Small intestine (tissue), 7 donors: Measurements from ENCODE around the gene ZSCAN10. TPM values are rescaled to one million over a fixed set of nuclear protein-coding genes. Genes with fewer than 3 reads are reported as not detected.

ENCODE experiments used
- DNase-seq, 2 donors: peaks; one replicate each; pipeline versions ENCODE4 v3.0.0 to v3.0.0-alpha.2; 2013
- FAIRE-seq: peaks from 2 replicates; lab custom pipeline; 2012; peaks lifted over from hg19 to GRCh38; lab: Jason Lieb, UNC
- H3K27ac ChIP-seq, 3 donors: one replicate each; pipeline ENCODE4 v1.5.1; 2013; ENCODE audit warnings: low read length in 2 of 3, mild to moderate bottlenecking in 2 of 3, control low read depth in 1 of 3, inconsistent platforms in 1 of 3, low read depth in 1 of 3, moderate library complexity in 1 of 3
- H3K27me3 ChIP-seq, 3 donors: one replicate each; pipeline ENCODE4 v1.6.1; 2013; ENCODE audit warnings: low read length in 3 of 3, inconsistent platforms in 1 of 3; ENCODE audit not compliant: control insufficient read depth in 3 of 3, insufficient read depth in 3 of 3
- H3K36me3 ChIP-seq, 3 donors: one replicate each; pipeline ENCODE4 v1.6.1; 2013; ENCODE audit warnings: low read length in 3 of 3, inconsistent platforms in 1 of 3, low read depth in 1 of 3, mild to moderate bottlenecking in 1 of 3, moderate library complexity in 1 of 3; ENCODE audit not compliant: control insufficient read depth in 3 of 3, insufficient read depth in 2 of 3
- H3K4me1 ChIP-seq, 3 donors: one replicate each; pipeline ENCODE4 v1.6.1; 2013; ENCODE audit warnings: low read length in 2 of 3, inconsistent platforms in 1 of 3, low read depth in 1 of 3, mild to moderate bottlenecking in 1 of 3, moderate library complexity in 1 of 3; ENCODE audit not compliant: control insufficient read depth in 3 of 3, insufficient read depth in 2 of 3
- H3K4me3 ChIP-seq, 3 donors: one replicate each; pipeline ENCODE4 v1.5.1; 2013; ENCODE audit warnings: low read length in 3 of 3, control low read depth in 1 of 3, inconsistent platforms in 1 of 3, low read depth in 1 of 3, mild to moderate bottlenecking in 1 of 3, moderate library complexity in 1 of 3
- H3K9me3 ChIP-seq, 2 donors: one replicate each; pipeline ENCODE4 v1.6.1; 2013; ENCODE audit warnings: low read depth in 1 of 2, low read length in 1 of 2; ENCODE audit not compliant: control insufficient read depth in 2 of 2, insufficient read depth in 1 of 2
- WGBS, 3 donors: extraction: QIAGEN DNeasy Blood & Tissue Kit; methylation state at CpG; one replicate each; pipeline ENCODE4 v1.1.7; 2013; 5-methylcytosine and 5-hydroxymethylcytosine counted together
- polyA plus RNA-seq, 4 donors: library from polyadenylated mRNA; stranded (reverse) in 3 of 4; unstranded in 1 of 4; fragments of 200-250 nt in 3 of 4; fragments of 120-200 nt in 1 of 4; gene quantifications; one replicate each; pipeline versions ENCODE4 v1.2.1 to v1.2.3, GENCODE V29; 2013
- donor health status: healthy with polysubstance abuse.
- donor health status: control.
- donor health status: control.
- donor health status: Bipolar disorder and iron deficiency.
- donor health status: healthy.

Gene ZSCAN10
- polyA plus RNA-seq, 4 donors: 0.03 to 0.46 TPM; not detected in 2

- Histone ChIP-seq H3K27ac (peak overlapping the region in 1 of 3 donors; percentile 68), H3K4me1 (peaks cover 7 to 52% (median 10%) of the 10 kb centered on the region in 3 donors), H3K9me3 (no peaks in the 10 kb centered on the region), H3K4me3 (no peak overlapping the region), H3K36me3 (peaks cover 0 to 22% (median 6%) of the 10 kb centered on the region in 3 donors), H3K27me3 (no peaks in the 10 kb centered on the region)
- WGBS, 3 donors: 95 to 96% (median 96%) methylated on average over 8 of the region's 8 CpGs
- FAIRE-seq: no peak
- peak in 1 of 2 donors; percentile 67 for DNase-seq
These were observed 35.3 kb downstream of the ZSCAN10 start for GRCh38 chr16:3063625-3064386.

GRCh38 chr16:3062553-3062952, 36.5 kb downstream of the ZSCAN10 start:
- WGBS, 3 donors: 89 to 94% (median 93%) methylated on average over 6 of the region's 6 CpGs
- Histone ChIP-seq H3K4me1 (peaks cover 4 to 45% (median 10%) of the 10 kb centered on the region in 3 donors), H3K36me3 (peaks cover 0 to 10% (median 2%) of the 10 kb centered on the region in 3 donors), H3K27me3 (no peaks in the 10 kb centered on the region), H3K9me3 (no peaks in the 10 kb centered on the region), H3K27ac (no peak overlapping the region), H3K4me3 (no peak overlapping the region)
- FAIRE-seq (no peak), DNase-seq (no peak)

- H3K27ac ChIP-seq: peak overlapping the region in 1 of 3 donors; percentile 95
- 78 to 85% (median 84%) methylated on average over 14 of the region's 14 CpGs for WGBS, 3 donors
- FAIRE-seq: no peak
These were observed 38.6 kb downstream of the ZSCAN10 start for GRCh38 chr16:3060339-3061127.

GRCh38 chr16:3059723-3060242, 39.3 kb downstream of the ZSCAN10 start:
- peaks cover 4 to 28% (median 7%) of the 10 kb centered on the region in 3 donors for H3K4me1 ChIP-seq

More at GRCh38 chr16:3060339-3061127, 38.6 kb downstream of the ZSCAN10 start:
- Histone ChIP-seq H3K4me1 (peaks cover 4 to 35% (median 10%) of the 10 kb centered on the region in 3 donors), H3K4me3 (no peak overlapping the region), H3K36me3 (peaks cover 0 to 4% (median 0%) of the 10 kb centered on the region in 3 donors), H3K9me3 (no peaks in the 10 kb centered on the region), H3K27me3 (no peaks in the 10 kb centered on the region)
- no peak for DNase-seq

GRCh38 chr16:3059041-3059722, 39.9 kb downstream of the ZSCAN10 start:
- Histone ChIP-seq H3K9me3 (no peaks in the 10 kb centered on the region), H3K4me3 (peak overlapping the region; percentile 88 to 94 (median 90)), H3K36me3 (peaks cover 0 to 10% (median 0%) of the 10 kb centered on the region in 3 donors), H3K4me1 (peaks cover 4 to 23% (median 4%) of the 10 kb centered on the region in 3 donors), H3K27ac (peak overlapping the region; percentile 90 to 95 (median 92)), H3K27me3 (no peaks in the 10 kb centered on the region)
- DNase-seq (peak; percentile 88 to 96), FAIRE-seq (no peak)
- 0 to 1% (median 0%) methylated on average over 39 to 67 of the region's 67 CpGs for WGBS, 3 donors

More at GRCh38 chr16:3059723-3060242, 39.3 kb downstream of the ZSCAN10 start:
- WGBS, 3 donors: 48 to 52% (median 52%) methylated on average over 9 of the region's 9 CpGs
- no peak for FAIRE-seq
- peak overlapping the region; percentile 90 to 95 (median 92) for H3K27ac ChIP-seq
- DNase-seq: no peak
- H3K36me3 ChIP-seq: peaks cover 0 to 8% (median 0%) of the 10 kb centered on the region in 3 donors
- no peaks in the 10 kb centered on the region for H3K27me3 ChIP-seq
- H3K4me3 ChIP-seq: peak overlapping the region; percentile 48 to 94 (median 88)
- no peaks in the 10 kb centered on the region for H3K9me3 ChIP-seq

- 2 to 5% (median 3%) methylated on average over 44 to 77 of the region's 77 CpGs for WGBS, 3 donors
- no peak for FAIRE-seq
These were observed 40.7 kb downstream of the ZSCAN10 start for GRCh38 chr16:3058139-3059030.

More at GRCh38 chr16:3058139-3059030, 40.7 kb downstream of the ZSCAN10 start:
- peaks cover 4 to 16% (median 4%) of the 10 kb centered on the region in 3 donors for H3K4me1 ChIP-seq
- H3K9me3 ChIP-seq: no peaks in the 10 kb centered on the region
- H3K36me3 ChIP-seq: peaks cover 0 to 14% (median 0%) of the 10 kb centered on the region in 3 donors
- DNase-seq: peak; percentile 65 to 80
- H3K4me3 ChIP-seq: peak overlapping the region; percentile 88 to 94 (median 90)
- H3K27ac ChIP-seq: peak overlapping the region; percentile 52 to 81 (median 77)
- no peaks in the 10 kb centered on the region for H3K27me3 ChIP-seq
